Measurements from ENCODE around the gene RFC5. TPM values are rescaled to one million over a fixed set of nuclear protein-coding genes. Genes with fewer than 3 reads are reported as not detected.
A peak's percentile ranks its signal among the peaks of the same experiment; 100 is the strongest.
"Not testable (repeated sequence)": the region's sequence is repeated elsewhere in the genome, so short reads cannot be mapped to it uniquely, and the experiment has no call there.

RFC5 gene
- total RNA-seq, 1 donor, result 11.2 TPM

DNA sequence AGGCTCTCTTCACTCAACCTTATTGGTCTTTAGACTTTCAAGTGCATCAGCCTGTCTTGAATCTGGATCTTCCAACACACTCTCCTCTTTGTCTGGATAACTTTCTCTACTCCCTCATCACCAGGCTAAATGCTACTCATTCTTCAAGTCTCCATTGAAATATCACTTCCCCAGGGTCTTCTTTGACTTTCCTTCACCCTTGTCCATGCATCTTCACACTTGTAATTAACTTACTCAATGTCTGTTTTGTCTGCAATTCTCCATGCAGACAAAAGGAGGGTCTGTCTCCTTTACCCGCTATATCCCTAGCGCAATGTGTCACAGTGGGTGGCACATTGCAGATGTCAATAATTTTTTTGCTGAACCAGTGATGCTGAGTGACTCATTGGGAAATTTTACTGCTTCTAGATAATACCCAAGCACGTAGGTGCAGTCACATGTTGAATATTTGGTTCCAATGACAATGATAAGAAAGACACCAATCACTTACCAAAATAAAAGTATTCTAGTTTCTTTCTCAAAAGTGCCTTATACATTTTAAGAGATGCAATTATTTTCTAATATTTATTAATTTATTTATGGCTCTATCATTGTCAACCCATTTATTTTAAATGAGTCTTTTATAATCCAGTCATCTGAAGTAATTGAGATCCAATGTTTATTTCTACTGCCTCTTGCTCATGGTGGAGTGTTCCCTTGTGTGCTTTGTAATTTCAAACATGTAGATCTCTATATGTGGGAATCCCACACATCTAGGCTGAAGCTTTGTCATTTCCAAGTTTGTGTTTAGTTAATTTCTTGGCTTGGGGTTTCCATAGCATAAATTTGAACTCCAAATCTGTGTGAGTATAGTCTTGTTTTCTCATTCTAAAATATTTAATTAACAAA is 21.7 kb upstream of the RFC5 start:
- Histone ChIP-seq H3K9me3 (ENCODE audit: low read depth, low read length) (no peaks in the 10 kb centered on the region), H3K4me1 (ENCODE audit: insufficient read depth, low read length) (no peaks in the 10 kb centered on the region), H3K27me3 (ENCODE audit: insufficient read depth, low read length) (no peaks in the 10 kb centered on the region), H3K4me3 (ENCODE audit: low read length) (no peak overlapping the region)

DNA sequence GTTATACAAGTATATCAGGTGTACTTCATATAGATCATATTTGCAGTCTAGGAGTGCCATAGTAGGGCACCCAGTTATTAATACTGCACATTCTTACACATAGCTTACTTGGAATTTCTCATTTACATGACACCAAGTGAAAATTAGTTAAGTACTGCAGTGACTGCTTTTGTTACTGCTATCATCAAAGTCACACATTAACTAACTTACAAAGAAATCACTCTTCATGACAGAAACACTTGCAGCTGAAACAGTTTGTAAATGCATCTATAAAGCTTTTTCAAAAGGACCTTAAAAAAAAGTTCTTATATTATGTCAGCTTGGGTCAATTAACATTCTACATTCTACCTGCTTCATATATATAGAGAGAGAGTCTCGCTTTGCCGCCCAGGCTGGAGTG is 17.8 kb upstream of the RFC5 start:
- H3K4me3 ChIP-seq (ENCODE audit: low read length), result no peak overlapping the region
- H3K4me1 ChIP-seq (ENCODE audit: insufficient read depth, low read length), result no peaks in the 10 kb centered on the region
- no peaks in the 10 kb centered on the region for H3K9me3 ChIP-seq (ENCODE audit: low read depth, low read length)
- H3K27me3 ChIP-seq (ENCODE audit: insufficient read depth, low read length), result no peaks in the 10 kb centered on the region

DNA sequence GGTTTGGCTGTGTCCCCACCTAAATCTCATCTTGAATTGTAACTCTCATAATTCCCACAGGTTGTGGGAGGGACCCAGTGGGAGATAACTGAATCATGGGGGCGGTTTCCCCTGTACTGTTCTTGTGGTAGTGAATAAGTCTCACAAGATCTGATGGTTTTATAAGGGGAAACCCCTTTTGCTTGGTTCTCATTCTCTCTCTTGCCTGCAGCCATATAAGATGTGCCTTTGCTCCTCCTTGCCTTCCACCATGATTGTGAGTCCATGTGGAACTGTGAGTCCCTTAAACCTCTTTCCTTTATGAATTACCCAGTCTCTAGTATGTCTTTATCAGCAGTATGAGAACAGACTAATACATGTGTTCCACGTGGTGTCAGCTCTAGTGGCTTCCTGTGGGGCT is 16.7 kb upstream of the RFC5 start:
- H3K4me1 ChIP-seq (ENCODE audit: insufficient read depth, low read length); H3K4me3 ChIP-seq (ENCODE audit: low read length); H3K9me3 ChIP-seq (ENCODE audit: low read depth, low read length); H3K27me3 ChIP-seq (ENCODE audit: insufficient read depth, low read length): not testable (repeated sequence)

DNA sequence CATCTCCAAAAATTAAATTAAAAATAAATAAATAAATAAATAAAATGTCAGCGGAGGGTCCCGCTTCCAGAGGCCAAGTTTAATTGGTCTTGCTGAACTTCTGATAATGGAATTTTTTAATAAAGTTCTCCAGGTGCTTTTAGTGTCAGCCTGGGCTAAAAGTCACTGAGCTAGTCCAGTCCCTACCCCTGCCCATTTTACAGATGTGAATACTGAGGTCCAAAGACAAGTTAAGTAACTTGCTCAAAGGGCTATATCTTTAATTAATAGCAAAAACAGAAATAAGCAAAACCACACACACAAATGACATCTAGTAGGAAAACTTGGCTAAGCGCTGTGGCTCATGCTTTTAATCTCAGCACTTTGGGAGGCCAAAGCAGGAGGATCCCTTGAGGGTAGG is 5.6 kb upstream of the RFC5 start:
- Histone ChIP-seq H3K27me3 (ENCODE audit: insufficient read depth, low read length) (no peaks in the 10 kb centered on the region), H3K9me3 (ENCODE audit: low read depth, low read length) (no peaks in the 10 kb centered on the region), H3K4me3 (ENCODE audit: low read length) (no peak overlapping the region), H3K4me1 (ENCODE audit: insufficient read depth, low read length) (peaks cover under 1% of the 10 kb centered on the region)

DNA sequence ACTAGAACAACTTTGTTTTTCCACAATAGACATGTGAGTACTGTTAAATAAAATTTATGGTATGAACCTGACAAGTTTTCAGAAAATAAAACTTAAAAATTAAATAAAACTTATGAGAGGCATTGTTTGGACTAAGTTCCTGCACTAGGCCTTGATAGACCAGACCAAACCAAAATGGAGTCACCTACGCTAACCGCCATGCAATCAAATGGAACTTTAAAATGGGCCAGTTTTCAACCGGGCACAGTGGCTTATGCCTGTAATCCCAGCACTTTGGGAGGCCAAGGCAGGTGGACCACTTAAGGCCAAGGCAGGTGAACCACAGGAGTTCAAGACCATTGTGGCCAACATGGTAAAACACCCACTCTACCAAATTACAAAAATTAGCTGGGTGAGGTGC is 5.1 kb upstream of the RFC5 start:
- peaks cover 5% of the 10 kb centered on the region for H3K4me1 ChIP-seq (ENCODE audit: insufficient read depth, low read length)
- no peak overlapping the region for H3K4me3 ChIP-seq (ENCODE audit: low read length)
- no peaks in the 10 kb centered on the region for H3K27me3 ChIP-seq (ENCODE audit: insufficient read depth, low read length)
- no peaks in the 10 kb centered on the region for H3K9me3 ChIP-seq (ENCODE audit: low read depth, low read length)

DNA sequence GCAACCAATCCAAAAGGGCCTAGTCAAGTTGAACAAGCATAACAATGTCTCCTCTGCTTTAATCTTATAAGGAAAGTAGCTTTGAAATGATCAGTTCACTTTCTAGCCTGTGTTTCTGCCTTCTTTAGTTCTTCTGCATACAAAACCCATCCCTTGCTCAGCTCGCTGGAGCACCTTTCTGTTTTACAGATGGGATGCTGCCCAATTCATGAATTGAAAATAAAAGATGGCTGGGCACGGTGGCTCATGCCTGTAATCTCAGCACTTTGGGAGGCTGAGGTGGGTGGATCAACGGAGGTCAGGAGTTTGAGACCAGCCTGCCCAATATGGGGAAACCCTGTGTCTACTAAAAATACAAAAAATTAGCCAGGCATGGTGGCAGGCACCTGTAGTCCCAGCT is 4.5 kb upstream of the RFC5 start:
- Histone ChIP-seq H3K27me3 (ENCODE audit: insufficient read depth, low read length) (no peaks in the 10 kb centered on the region), H3K9me3 (ENCODE audit: low read depth, low read length) (no peaks in the 10 kb centered on the region), H3K4me1 (ENCODE audit: insufficient read depth, low read length) (peaks cover 8% of the 10 kb centered on the region), H3K4me3 (ENCODE audit: low read length) (no peak overlapping the region)

DNA sequence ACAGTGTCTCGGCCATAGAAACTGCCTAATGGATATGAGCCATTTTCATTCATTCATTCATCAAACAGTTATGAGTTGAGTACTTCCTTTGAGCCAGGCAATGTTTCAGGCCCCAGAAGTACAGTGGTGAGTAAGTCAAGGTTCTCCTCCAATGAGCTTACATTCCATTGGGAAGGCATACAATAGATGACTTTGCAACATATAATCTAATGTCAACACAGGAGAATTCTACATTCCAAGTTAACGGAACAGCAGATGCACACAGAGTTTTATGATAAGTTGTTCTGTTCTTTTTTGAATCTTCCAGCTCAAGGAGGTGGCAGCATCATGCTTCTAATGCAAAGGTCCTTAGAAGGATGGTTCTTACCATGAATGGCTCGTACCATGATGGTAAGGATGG is 3.2 kb upstream of the RFC5 start:
- Histone ChIP-seq H3K4me1 (ENCODE audit: insufficient read depth, low read length) (peaks cover 16% of the 10 kb centered on the region), H3K9me3 (ENCODE audit: low read depth, low read length) (no peaks in the 10 kb centered on the region), H3K4me3 (ENCODE audit: low read length) (no peak overlapping the region), H3K27me3 (ENCODE audit: insufficient read depth, low read length) (no peaks in the 10 kb centered on the region)

DNA sequence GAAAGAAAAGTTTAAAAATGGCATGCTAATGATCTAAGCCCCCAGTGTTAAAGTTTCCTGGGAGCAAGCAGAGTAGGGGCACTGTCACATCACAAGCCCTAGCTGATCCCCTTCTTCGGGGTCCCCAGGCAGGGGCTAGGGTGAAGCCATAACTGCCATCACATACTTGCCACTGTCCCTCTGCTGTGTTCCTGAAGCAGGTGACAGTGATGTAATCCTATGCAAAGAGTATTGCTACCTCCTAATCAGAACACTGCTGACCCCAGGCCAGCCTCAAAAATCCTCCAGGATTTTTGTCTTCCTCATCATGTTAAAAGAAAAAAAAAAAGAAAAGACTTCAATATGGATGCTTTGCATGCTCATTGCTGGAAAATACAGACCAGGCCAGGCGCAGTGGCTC is 1.2 kb upstream of the RFC5 start:
- no peaks in the 10 kb centered on the region for H3K9me3 ChIP-seq (ENCODE audit: low read depth, low read length)
- H3K4me1 ChIP-seq (ENCODE audit: insufficient read depth, low read length), result peaks cover 16% of the 10 kb centered on the region
- H3K4me3 ChIP-seq (ENCODE audit: low read length), result no peak overlapping the region
- no peaks in the 10 kb centered on the region for H3K27me3 ChIP-seq (ENCODE audit: insufficient read depth, low read length)

DNA sequence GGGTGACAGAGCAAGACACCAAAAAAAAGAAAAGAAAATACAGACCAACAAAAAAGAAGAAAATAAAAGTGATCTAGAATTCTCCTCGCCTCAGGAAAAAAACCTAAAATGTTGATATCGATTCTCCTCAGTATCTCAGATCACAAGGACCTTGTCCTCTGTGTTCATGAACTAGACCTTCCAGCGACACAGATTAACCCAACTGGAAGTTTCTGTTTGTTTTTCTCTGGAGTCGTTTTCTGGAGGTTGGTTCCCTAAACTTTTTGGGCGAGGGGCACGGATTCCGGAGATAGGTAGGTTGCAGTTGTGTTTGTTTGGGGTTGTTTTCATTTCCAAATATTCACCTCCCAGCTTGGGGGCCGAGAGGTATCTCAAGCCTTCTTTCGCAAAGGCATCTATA is 559 bp upstream of the RFC5 start:
- peaks cover 16% of the 10 kb centered on the region for H3K4me1 ChIP-seq (ENCODE audit: insufficient read depth, low read length)
- H3K27me3 ChIP-seq (ENCODE audit: insufficient read depth, low read length), result no peaks in the 10 kb centered on the region
- H3K4me3 ChIP-seq (ENCODE audit: low read length), result peak overlapping the region; percentile 91
- H3K9me3 ChIP-seq (ENCODE audit: low read depth, low read length), result no peaks in the 10 kb centered on the region

DNA sequence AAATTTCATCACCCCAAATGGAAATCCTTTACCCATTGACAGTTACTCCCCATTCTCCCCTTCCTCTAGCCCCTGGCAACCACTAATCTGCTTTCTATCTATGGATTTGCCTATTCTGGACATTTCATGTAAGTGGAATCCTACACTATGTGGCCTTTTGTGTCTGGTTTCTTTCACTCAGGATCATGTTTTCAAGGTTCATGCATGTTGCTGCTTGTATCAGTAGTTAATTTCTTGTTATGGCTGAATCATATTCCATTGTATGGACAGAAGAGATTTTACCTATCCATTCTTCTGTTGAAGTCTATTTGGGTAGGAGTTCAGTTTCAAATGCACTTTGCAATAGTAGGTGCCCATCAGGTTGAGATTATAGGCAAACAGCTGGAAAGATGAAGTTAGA is 1.4 kb downstream of the RFC5 start:
- Histone ChIP-seq H3K4me3 (ENCODE audit: low read length) (no peak overlapping the region), H3K9me3 (ENCODE audit: low read depth, low read length) (no peaks in the 10 kb centered on the region), H3K27me3 (ENCODE audit: insufficient read depth, low read length) (no peaks in the 10 kb centered on the region), H3K4me1 (ENCODE audit: insufficient read depth, low read length) (peaks cover 16% of the 10 kb centered on the region)

DNA sequence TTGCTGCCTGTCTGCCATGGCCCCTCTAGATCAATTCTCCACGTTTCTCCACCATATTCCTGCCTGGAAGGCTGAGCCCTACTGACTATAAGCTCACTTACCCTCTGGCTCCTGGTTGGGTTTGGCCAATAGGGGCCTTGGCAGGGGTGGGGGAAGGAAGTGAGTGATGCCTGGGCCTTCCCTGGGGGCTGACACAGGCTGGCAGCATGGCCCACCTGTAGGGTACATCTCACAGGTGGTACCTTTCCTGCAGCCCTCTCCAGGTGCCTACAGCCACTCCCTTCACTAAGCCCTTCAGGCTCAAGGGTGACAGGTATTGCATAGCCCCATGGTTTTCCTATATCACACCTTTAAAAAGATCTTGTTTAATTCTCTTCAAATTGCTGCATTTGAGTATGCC is 3.5 kb downstream of the RFC5 start:
- H3K9me3 ChIP-seq (ENCODE audit: low read depth, low read length), result no peaks in the 10 kb centered on the region
- H3K27me3 ChIP-seq (ENCODE audit: insufficient read depth, low read length), result no peaks in the 10 kb centered on the region
- H3K4me1 ChIP-seq (ENCODE audit: insufficient read depth, low read length), result peaks cover 16% of the 10 kb centered on the region
- no peak overlapping the region for H3K4me3 ChIP-seq (ENCODE audit: low read length)

DNA sequence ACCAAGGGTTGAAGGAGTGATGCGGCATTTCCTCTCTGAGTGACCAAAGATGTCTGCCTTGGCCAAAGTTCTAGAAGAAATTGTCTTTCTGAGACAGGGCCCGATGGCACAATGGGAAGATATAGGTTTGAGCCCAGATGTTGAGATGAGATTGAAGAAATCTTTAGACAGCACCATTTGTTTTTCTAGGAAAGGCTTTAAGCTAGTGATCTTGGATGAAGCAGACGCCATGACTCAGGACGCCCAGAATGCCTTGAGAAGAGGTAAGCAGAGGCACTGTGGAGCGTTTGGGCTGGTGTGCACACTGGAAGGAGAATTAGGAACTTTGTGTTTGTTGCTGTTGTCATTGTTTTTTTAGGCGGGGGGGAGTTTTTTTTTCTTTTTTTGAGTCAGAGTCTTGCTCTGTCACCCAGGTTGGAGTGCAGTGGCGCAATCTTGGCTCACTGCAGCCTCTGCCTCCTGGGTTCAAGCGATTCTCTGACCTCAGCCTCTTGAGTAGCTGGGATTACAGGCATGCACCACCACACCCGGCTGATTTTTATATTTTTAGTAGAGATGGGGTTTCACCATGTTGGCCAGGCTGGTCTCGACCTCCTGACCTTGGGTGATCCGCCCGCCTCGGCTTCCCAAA is 5.7 kb downstream of the RFC5 start:
- H3K4me3 ChIP-seq (ENCODE audit: low read length); H3K9me3 ChIP-seq (ENCODE audit: low read depth, low read length); H3K27me3 ChIP-seq (ENCODE audit: insufficient read depth, low read length); H3K4me1 ChIP-seq (ENCODE audit: insufficient read depth, low read length): not testable (repeated sequence)

DNA sequence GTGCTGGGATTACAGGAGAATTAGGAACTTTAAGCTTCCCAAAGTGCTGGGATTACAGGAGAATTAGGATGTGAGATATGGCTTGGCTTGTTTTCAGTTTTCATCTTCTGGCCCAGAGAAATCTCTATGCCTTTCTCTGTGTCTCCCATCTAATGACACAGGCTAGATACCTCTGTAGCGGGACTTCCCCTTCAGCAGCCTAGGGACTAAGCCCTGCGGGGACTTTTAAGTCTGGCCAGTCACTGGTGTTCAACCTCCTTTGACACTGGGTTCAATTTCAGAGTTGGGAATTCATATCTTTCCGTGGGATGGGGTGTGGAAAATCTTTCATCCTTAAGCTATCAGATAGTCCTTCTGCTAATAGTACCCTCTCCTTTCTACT is 6.2 kb downstream of the RFC5 start:
- Histone ChIP-seq H3K27me3 (ENCODE audit: insufficient read depth, low read length) (no peaks in the 10 kb centered on the region), H3K4me3 (ENCODE audit: low read length) (no peak overlapping the region)

DNA sequence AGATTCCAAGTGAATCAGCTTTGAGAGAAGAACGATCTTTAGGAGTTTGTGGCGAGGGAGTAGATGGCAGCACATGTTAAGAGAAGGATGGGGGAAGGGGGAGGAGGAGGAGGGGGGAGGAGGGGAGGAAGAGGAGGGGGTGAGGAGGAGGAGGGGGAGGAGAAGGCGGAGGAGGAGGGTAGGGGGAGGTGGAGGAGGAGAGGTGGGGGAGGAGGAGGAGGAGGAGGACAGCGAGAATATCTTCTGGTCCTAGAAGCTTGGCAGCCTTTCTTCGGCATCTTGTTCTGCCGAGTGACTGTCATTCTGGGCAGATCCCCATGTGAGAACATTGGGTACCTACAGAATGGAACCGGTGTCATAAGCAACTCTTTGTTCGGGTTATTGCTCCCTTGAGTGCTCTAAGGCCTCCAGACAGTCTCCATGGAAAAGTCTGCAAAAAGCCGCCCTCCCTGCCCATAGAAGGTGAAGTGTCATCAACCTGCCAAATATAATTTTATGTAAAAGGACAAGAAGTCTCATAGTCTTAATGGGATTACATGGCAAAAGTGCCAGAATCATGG is 6.9 kb downstream of the RFC5 start:
- Histone ChIP-seq H3K4me1 (ENCODE audit: insufficient read depth, low read length) (no peaks in the 10 kb centered on the region), H3K9me3 (ENCODE audit: low read depth, low read length) (no peaks in the 10 kb centered on the region), H3K27me3 (ENCODE audit: insufficient read depth, low read length) (no peaks in the 10 kb centered on the region), H3K4me3 (ENCODE audit: low read length) (no peak overlapping the region)

More for the DNA sequence above, 6.2 kb downstream of the RFC5 start:
- no peaks in the 10 kb centered on the region for H3K9me3 ChIP-seq (ENCODE audit: low read depth, low read length)
- peaks cover under 1% of the 10 kb centered on the region for H3K4me1 ChIP-seq (ENCODE audit: insufficient read depth, low read length)

DNA sequence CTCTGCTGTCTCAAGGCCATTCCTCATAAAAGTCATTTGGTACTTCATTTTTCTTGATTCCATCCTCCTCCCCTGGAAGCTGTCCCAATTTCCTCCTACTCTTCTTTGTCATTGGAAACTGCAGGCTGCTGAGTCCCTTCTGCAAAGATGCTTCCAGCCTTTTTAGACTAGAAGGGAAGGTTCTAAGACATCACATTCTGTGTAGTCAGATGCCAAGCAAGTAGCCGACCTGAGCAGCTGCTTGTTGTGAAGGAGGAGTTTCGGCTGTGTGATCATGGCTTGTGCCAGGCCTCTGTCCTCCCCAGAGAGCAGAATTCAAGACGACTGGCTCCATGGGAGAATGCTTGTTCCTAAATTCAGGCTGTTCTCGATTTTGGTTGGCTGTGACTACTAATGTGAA is 8.7 kb downstream of the RFC5 start:
- no peaks in the 10 kb centered on the region for H3K27me3 ChIP-seq (ENCODE audit: insufficient read depth, low read length)
- H3K9me3 ChIP-seq (ENCODE audit: low read depth, low read length), result no peaks in the 10 kb centered on the region
- no peaks in the 10 kb centered on the region for H3K4me1 ChIP-seq (ENCODE audit: insufficient read depth, low read length)
- H3K4me3 ChIP-seq (ENCODE audit: low read length), result no peak overlapping the region

DNA sequence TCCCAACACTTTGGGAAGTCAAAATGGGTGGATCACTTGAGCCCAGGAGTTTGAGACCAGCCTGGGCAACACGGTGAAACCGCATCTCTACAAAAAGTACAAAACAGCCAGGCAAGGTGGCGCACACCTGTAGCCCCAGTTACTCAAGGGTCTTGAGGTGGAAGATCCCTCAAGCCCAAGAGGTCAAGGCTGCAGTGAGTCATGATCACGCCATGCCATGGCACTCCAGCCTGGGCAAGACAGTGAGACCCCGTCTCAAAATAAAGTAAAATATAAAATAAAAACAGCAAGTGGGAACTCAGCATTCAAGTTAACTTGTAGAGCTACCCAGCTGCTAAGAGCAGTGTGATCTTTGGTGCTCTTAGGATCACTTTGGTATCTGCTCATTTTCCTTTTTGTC is 12.7 kb downstream of the RFC5 start:
- Histone ChIP-seq H3K4me3 (ENCODE audit: low read length) (no peak overlapping the region), H3K9me3 (ENCODE audit: low read depth, low read length) (no peaks in the 10 kb centered on the region), H3K27me3 (ENCODE audit: insufficient read depth, low read length) (no peaks in the 10 kb centered on the region), H3K4me1 (ENCODE audit: insufficient read depth, low read length) (no peaks in the 10 kb centered on the region)
